Prostate gland (tissue), 2 donors: Measurements from ENCODE around the gene SEPHS1.

ENCODE experiments used
- CTCF ChIP-seq, 4 experiments: fragments of 200-600 bp in 2 of 4; fragments of 450-650 bp in 2 of 4; sonication (generic) in 2 of 4; IDR thresholded peaks; 1 replicate in 3 of 4; 2 replicates in 1 of 4; pipeline ENCODE4 v1.5.1; 2016 to 2019; ENCODE audit warnings: antibody characterized with exemption in 4 of 4, mild to moderate bottlenecking in 2 of 4, moderate library complexity in 2 of 4
- POLR2AphosphoS5 ChIP-seq: sonication (generic); formaldehyde crosslinking; IDR thresholded peaks from one replicate; pipeline ENCODE4 v1.6.1; 2017; ENCODE audit warnings: antibody characterized with exemption

- TF ChIP-seq CTCF (IDR thresholded peaks at IDR 0.05), result no peak
- TF ChIP-seq POLR2AphosphoS5, result no peak
Measured at GRCh38 chr10:13319166-13319565, 28.9 kb downstream of the SEPHS1 start.
